ENCODE results near the gene LILRB3.

DNA sequence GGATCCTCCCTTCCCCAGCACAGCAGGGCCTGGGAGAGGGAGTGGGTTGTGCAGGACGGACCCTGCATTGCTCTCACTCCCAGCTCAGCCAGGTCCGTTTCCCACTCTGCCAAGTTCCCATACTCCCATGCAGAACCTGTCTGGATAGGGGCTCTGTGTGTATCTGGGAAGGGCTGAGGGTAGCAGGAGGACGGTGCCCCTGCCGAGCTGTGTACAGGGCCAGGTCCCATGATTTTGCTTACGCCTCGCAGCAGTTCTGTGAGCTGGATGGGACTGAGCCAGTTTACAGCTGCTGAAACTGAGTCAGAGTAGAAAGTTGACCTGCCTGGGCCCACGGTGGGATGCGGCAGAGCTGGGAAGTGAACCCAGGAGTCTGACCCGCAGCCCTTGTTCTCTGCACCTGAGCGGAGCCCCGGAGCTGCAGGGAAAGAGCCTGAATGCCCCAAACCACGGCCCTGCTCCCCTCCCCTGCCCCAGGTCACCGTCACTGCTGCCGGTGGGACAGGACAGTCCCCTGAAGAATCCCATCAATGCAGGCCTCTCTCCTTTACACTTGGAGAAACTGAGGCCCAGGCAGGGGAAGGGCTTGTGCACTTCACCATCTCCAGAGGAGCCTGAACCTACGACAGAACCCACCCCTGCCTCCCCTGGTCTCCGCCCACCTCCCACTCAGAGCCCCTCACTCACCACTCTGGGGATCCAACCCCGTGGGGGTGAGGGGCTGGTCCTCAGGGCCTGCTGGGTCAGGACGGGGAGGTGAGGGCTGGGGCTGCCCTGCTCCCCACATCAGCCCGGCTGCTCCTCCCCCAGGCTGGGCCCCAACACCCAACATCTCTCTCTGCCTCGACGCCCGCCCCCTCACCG lies 30.8 kb upstream of the LILRB3 start:
- TF ChIP-seq EZH2 (IDR thresholded peaks at IDR 0.05; ENCODE audit: borderline replicate concordance): no peak
- TF ChIP-seq, protein P1, sequence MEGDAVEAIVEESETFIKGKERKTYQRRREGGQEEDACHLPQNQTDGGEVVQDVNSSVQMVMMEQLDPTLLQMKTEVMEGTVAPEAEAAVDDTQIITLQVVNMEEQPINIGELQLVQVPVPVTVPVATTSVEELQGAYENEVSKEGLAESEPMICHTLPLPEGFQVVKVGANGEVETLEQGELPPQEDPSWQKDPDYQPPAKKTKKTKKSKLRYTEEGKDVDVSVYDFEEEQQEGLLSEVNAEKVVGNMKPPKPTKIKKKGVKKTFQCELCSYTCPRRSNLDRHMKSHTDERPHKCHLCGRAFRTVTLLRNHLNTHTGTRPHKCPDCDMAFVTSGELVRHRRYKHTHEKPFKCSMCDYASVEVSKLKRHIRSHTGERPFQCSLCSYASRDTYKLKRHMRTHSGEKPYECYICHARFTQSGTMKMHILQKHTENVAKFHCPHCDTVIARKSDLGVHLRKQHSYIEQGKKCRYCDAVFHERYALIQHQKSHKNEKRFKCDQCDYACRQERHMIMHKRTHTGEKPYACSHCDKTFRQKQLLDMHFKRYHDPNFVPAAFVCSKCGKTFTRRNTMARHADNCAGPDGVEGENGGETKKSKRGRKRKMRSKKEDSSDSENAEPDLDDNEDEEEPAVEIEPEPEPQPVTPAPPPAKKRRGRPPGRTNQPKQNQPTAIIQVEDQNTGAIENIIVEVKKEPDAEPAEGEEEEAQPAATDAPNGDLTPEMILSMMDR (IDR thresholded peaks at IDR 0.05; ENCODE audit: poor library complexity): no peak
